GM12878 (cell line): ENCODE data around the gene STK40.

Experiments used
- MAX ChIP-seq: IDR thresholded peaks from 2 replicates; pipeline ENCODE4 v1.6.1; 2012; ENCODE audit warnings: low read depth, low read length, improper control_type of control experiment
- PBX3 ChIP-seq: IDR thresholded peaks from 2 replicates; pipeline ENCODE4 v1.6.1; 2011; ENCODE audit warnings: mild to moderate bottlenecking, low read depth, low read length, moderate library complexity; ENCODE audit not compliant: insufficient replicate concordance

- TF ChIP-seq PBX3 (no peak), MAX (no peak)
These were observed 4.9 kb downstream of the STK40 start for GRCh38 chr1:36380782-36381181.
